GM12878 (cell line): ENCODE data around the gene ATP6V1G1. TPM values are rescaled to one million over a fixed set of nuclear protein-coding genes. Genes with fewer than 3 reads are reported as not detected.

Source experiments
- ATAC-seq: fragments of 200-7000 bp; cut with Tn5 transposase; 3 replicates; pipeline ENCODE4 v1.9.1; 2020; ENCODE audit warnings: mild to moderate bottlenecking, moderate library complexity
- BruUV-seq: library from RNA; stranded (reverse); fragments of 400-500 nt; replicated peaks from 2 replicates; lab custom pipeline; 2021; lab: Mats Ljungman, UMichigan
- CTCF ChIA-PET: fragments of 300-600 bp; sonication (Branson Sonifier 250); formaldehyde crosslinking; extraction: SDS; loops from one replicate; lab custom pipeline; 2021; ENCODE audit warnings: inconsistent platforms; lab: Yijun Ruan, JAX
- POLR2A ChIA-PET: fragments of 350-600 bp; formaldehyde crosslinking; extraction: SDS; loops from one replicate; lab custom pipeline; 2021; ENCODE audit warnings: inconsistent platforms; lab: Charles Lee
- RAD21 ChIA-PET: fragments of 300-600 bp; sonication (Branson Sonifier 250); formaldehyde crosslinking; loops from one replicate; lab custom pipeline; 2023; ENCODE audit warnings: antibody characterized with exemption; ENCODE audit not compliant: unreplicated experiment; lab: Charles Lee
- SMC1A ChIA-PET: fragments of 300-600 bp; sonication (Branson Sonifier 250); formaldehyde crosslinking; loops from one replicate; lab custom pipeline; 2023; ENCODE audit not compliant: unreplicated experiment, uncharacterized antibody; lab: Charles Lee
- DNase-seq: peaks from one replicate; pipeline ENCODE4 v3.0.0-alpha.2; 2011; ENCODE audit warnings: low read depth, low spot score
- FAIRE-seq: peaks from 3 replicates; lab custom pipeline; 2011; peaks lifted over from hg19 to GRCh38; lab: Jason Lieb, UNC
- H2AFZ ChIP-seq: 2 replicates; pipeline ENCODE4 v1.6.0; 2011; ENCODE audit warnings: low read depth, low read length, control low read depth; ENCODE audit not compliant: control insufficient read depth
- H3K27ac ChIP-seq: 2 replicates; pipeline ENCODE4 v1.5.1; 2011; ENCODE audit warnings: control low read depth; ENCODE audit not compliant: control insufficient read depth, insufficient read depth
- H3K27me3 ChIP-seq, 2 experiments: replicated peaks in 1 of 2; 2 replicates each; pipeline versions ENCODE4 v1.6.0 to v1.6.1; 2011; ENCODE audit warnings: low read length in 1 of 2; ENCODE audit not compliant: control insufficient read depth in 2 of 2, insufficient read depth in 2 of 2
- H3K36me3 ChIP-seq, 2 experiments: 2 replicates each; pipeline ENCODE4 v1.5.1; 2011; ENCODE audit warnings: low read length in 1 of 2; ENCODE audit not compliant: control insufficient read depth in 2 of 2, insufficient read depth in 2 of 2
- H3K4me1 ChIP-seq: 2 replicates; pipeline ENCODE4 v1.6.1; 2011; ENCODE audit warnings: mild to moderate bottlenecking, low read length, moderate library complexity, mixed read lengths; ENCODE audit not compliant: control insufficient read depth, insufficient read depth
- H3K4me2 ChIP-seq: 2 replicates; pipeline ENCODE4 v1.6.0; 2011; ENCODE audit warnings: control low read depth; ENCODE audit not compliant: control insufficient read depth, insufficient read depth
- H3K4me3 ChIP-seq: fragments of 200-600 bp; sonication (generic); 2 replicates; pipeline ENCODE4 v1.5.1; 2016
- H3K79me2 ChIP-seq: 2 replicates; pipeline ENCODE4 v1.6.0; 2011; ENCODE audit warnings: low read length; ENCODE audit not compliant: control insufficient read depth, insufficient read depth
- H3K9ac ChIP-seq: 2 replicates; pipeline ENCODE4 v1.8.0; 2011; ENCODE audit warnings: low read length, control low read depth, mixed read lengths; ENCODE audit not compliant: control insufficient read depth, insufficient read depth
- H3K9me3 ChIP-seq: replicated peaks from 3 replicates; pipeline ENCODE4 v1.5.1; 2011; ENCODE audit warnings: mild to moderate bottlenecking, low read length; ENCODE audit not compliant: control insufficient read depth, insufficient read depth
- H4K20me1 ChIP-seq: 2 replicates; pipeline ENCODE4 v1.6.0; 2011; ENCODE audit not compliant: control insufficient read depth, insufficient read depth
- BCL11A ChIP-seq: IDR thresholded peaks from 2 replicates; pipeline ENCODE4 v1.6.1; 2011; ENCODE audit warnings: low read depth, low read length
- CREB1 ChIP-seq: IDR thresholded peaks from 2 replicates; pipeline ENCODE4 v1.6.1; 2012; ENCODE audit warnings: low read depth, mild to moderate bottlenecking, inconsistent platforms
- EED ChIP-seq: sonication (generic); IDR thresholded peaks from 2 replicates; pipeline ENCODE4 v1.6.1; 2016; ENCODE audit warnings: antibody characterized with exemption, low read depth
- EP300 ChIP-seq, 2 experiments: fragments of 150-350 bp in 1 of 2; IDR thresholded peaks; 2 replicates each; pipeline ENCODE4 v1.6.1; 2011 to 2012; ENCODE audit warnings: low read depth in 2 of 2, low read length in 2 of 2, borderline replicate concordance in 1 of 2, improper control_type of control experiment in 1 of 2, inconsistent platforms in 1 of 2; ENCODE audit not compliant: control insufficient read depth in 1 of 2
- MEF2A ChIP-seq: IDR thresholded peaks from 2 replicates; pipeline ENCODE4 v1.6.1; 2011; ENCODE audit warnings: low read depth, mild to moderate bottlenecking, low read length, moderate library complexity; ENCODE audit not compliant: insufficient read depth
- PKNOX1 ChIP-seq: fragments of 450-650 bp; IDR thresholded peaks from 2 replicates; pipeline ENCODE4 v1.6.1; 2016; ENCODE audit warnings: mild to moderate bottlenecking
- RAD21 ChIP-seq: IDR thresholded peaks from 2 replicates; pipeline ENCODE4 v1.6.1; 2011; ENCODE audit warnings: mild to moderate bottlenecking, low read depth, low read length, moderate library complexity; ENCODE audit not compliant: insufficient read depth
- RB1 ChIP-seq: fragments of 450-650 bp; formaldehyde crosslinking; IDR thresholded peaks from 2 replicates; pipeline ENCODE4 v1.6.1; 2017; ENCODE audit warnings: mild to moderate bottlenecking, borderline replicate concordance
- SMARCA5 ChIP-seq: fragments of 450-650 bp; IDR thresholded peaks from 2 replicates; pipeline ENCODE4 v1.6.1; 2017; ENCODE audit warnings: mild to moderate bottlenecking
- SP1 ChIP-seq: IDR thresholded peaks from one replicate; pipeline ENCODE4 v1.6.1; 2011; ENCODE audit warnings: low read depth, low read length
- SUZ12 ChIP-seq: fragments of 200-600 bp; sonication (generic); IDR thresholded peaks from one replicate; pipeline ENCODE4 v1.6.1; 2018; ENCODE audit warnings: antibody characterized with exemption, mild to moderate bottlenecking; ENCODE audit not compliant: unreplicated experiment
- ZBTB11 ChIP-seq: fragments of 450-650 bp; formaldehyde crosslinking; IDR thresholded peaks from 2 replicates; pipeline ENCODE4 v1.5.0; 2022; ENCODE audit warnings: mild to moderate bottlenecking, missing genetic modification characterization
- WGBS: methylation state at CpG from one replicate; pipeline ENCODE4 v1.1.6; 2016; ENCODE audit warnings: low lambda C conversion rate; ENCODE audit not compliant: insufficient replicate concordance, insufficient coverage; ENCODE audit errors: missing lambda C conversion rate; 5-methylcytosine and 5-hydroxymethylcytosine counted together
- in situ Hi-C: fragments of 300-500 bp; cut with MboI; formaldehyde crosslinking; loops from 9 replicates; pipeline ENCODE4 v1.14.3; 2018; ENCODE audit warnings: mixed read lengths
- intact Hi-C: fragments of 100-400 bp; cut with micrococcal nuclease; formaldehyde crosslinking; loops from one replicate; pipeline ENCODE4 v1.14.2; 2022; ENCODE audit not compliant: unreplicated experiment
- polyA plus RNA-seq, 11 experiments: library from polyadenylated mRNA; depleted of rRNA in 4 of 11; unstranded in 6 of 11; stranded (reverse) in 5 of 11; fragments of >200 nt; fragmentation: Nextera tagmentation in 4 of 11; fragmentation: Illumina TruSeq in 1 of 11; extraction: Ambion mirVana in 4 of 11; extraction: Trizol in 1 of 11; gene quantifications; 1 replicate in 1 of 11; 2 replicates in 10 of 11; pipeline versions ENCODE4 v1.2.1 to v1.2.3, GENCODE V29; 2011 to 2016; ENCODE audit warnings: inconsistent platforms in 2 of 11, missing spikeins in 2 of 11, low read depth in 1 of 11
- total RNA-seq, 4 experiments: library from RNA; depleted of rRNA in 3 of 4; stranded (reverse); fragments of >200 nt in 3 of 4; fragmentation: Illumina TruSeq in 1 of 4; extraction: Trizol in 1 of 4; gene quantifications; 2 replicates each; pipeline versions ENCODE4 v1.2.1 to v1.2.3, GENCODE V29; 2013 to 2021

Gene ATP6V1G1
- total and polyA plus RNA-seq, 10 of the 15 experiments (the other 5 are each of a cell fraction or from before 2014, with no cell fraction given): 34.2 to 204 (median 82.5) TPM

GRCh38 chr9:114631166-114631565 lies 43.6 kb downstream of the ATP6V1G1 start (continued):
- no peak for TF ChIP-seq ZBTB11 (CRISPR knock-in tag)
- no peak for TF ChIP-seq SUZ12

GRCh38 chr9:114633438-114634089 lies 46.0 kb downstream of the ATP6V1G1 start:
- H3K36me3 ChIP-seq: peaks cover 29 to 34% of the 10 kb centered on the region in 2 experiments
- WGBS: 91% methylated on average over 10 of the region's 11 CpGs
- in situ Hi-C loops: no loop called here
- no peaks in the 10 kb centered on the region for H3K27me3 ChIP-seq
- no peaks in the 10 kb centered on the region for H3K9me3 ChIP-seq
- ChIA-PET POLR2A (no interaction called here), SMC1A (no interaction called here), RAD21 (interaction anchor here (0.7 to 1.0 kb wide), 2 partner anchors 15 to 41 kb away, joined by 3 to 4 read pairs; no protein-coding TSS in a partner anchor), CTCF (no interaction called here)
- no TSS peak for BruUV-seq
- TF ChIP-seq EED: no peak
- no peak for TF ChIP-seq PKNOX1
- no peak for TF ChIP-seq CREB1
- TF ChIP-seq RAD21: no peak
- no peak for TF ChIP-seq MEF2A
- TF ChIP-seq SMARCA5: no peak
- TF ChIP-seq SP1: no peak
- no peak for TF ChIP-seq RB1
- TF ChIP-seq BCL11A: no peak
- TF ChIP-seq EP300 (IDR thresholded peaks at IDR 0.05; ENCODE audit: borderline replicate concordance in 1 of 2, control insufficient read depth in 1 of 2, low read depth in 2 of 2, low read length in 2 of 2): no peak
- no peak overlapping the region for H2AFZ ChIP-seq
- no peaks in the 10 kb centered on the region for H3K4me1 ChIP-seq
- no peak overlapping the region for H3K27ac ChIP-seq
- intact Hi-C loops: no loop called here
- H3K4me3 ChIP-seq: no peak overlapping the region
- H3K9ac ChIP-seq: no peak overlapping the region
- H4K20me1 ChIP-seq: no peaks in the 10 kb centered on the region
- no peak overlapping the region for H3K4me2 ChIP-seq
- FAIRE-seq (no peak), DNase-seq (no peak), ATAC-seq (no peak)
- H3K79me2 ChIP-seq: no peaks in the 10 kb centered on the region
